ENCODE results near the gene CATSPERZ. TPM values are rescaled to one million over a fixed set of nuclear protein-coding genes. Genes with fewer than 3 reads are reported as not detected.

CATSPERZ gene
- total and polyA plus RNA-seq, 9 of the 15 experiments (the other 6 are each of a cell fraction or from before 2014, with no cell fraction given) = 0.86 to 8.5 (median 3.5) TPM

- Histone ChIP-seq H3K27ac (ENCODE audit: extremely low read depth, low read depth, low read length) (no peak overlapping the region), H3K36me3 (ENCODE audit: control insufficient read depth, insufficient read depth, low read length) (peaks cover 66% of the 10 kb centered on the region), H3K4me2 (ENCODE audit: insufficient read depth, low read length) (no peak overlapping the region), H3K27me3 (ENCODE audit: control insufficient read depth in 2 of 2, insufficient read depth in 2 of 2, low read length in 2 of 2) (no peaks in the 10 kb centered on the region), H3K4me3 (no peak overlapping the region), H3K9me3 (replicated peaks; ENCODE audit: control insufficient read depth, insufficient read depth, low read depth, low read length) (no peaks in the 10 kb centered on the region), H3K4me1 (replicated peaks in 1 of 2; ENCODE audit: control insufficient read depth in 2 of 2, insufficient read depth in 2 of 2, low read length in 2 of 2) (peaks cover 9 to 69% of the 10 kb centered on the region in 2 experiments; a peak in 4 of 5 replicates), H3K79me2 (ENCODE audit: control insufficient read depth, insufficient read depth, low read length) (peaks cover 27% of the 10 kb centered on the region), H3K9ac (ENCODE audit: insufficient read depth in 1 of 2, low read depth in 2 of 2, low read length in 2 of 2) (peak overlapping the region in 1 of 2 experiments; percentile 66; a peak in 2 of 4 replicates), H4K20me1 (replicated peaks; ENCODE audit: control insufficient read depth, insufficient read depth, low read length) (peaks cover 11% of the 10 kb centered on the region), H3K9me1 (ENCODE audit: control insufficient read depth, insufficient read depth, low read length) (no peaks in the 10 kb centered on the region), H2AFZ (ENCODE audit: low read depth, low read length) (no peak overlapping the region)
- intact Hi-C loops (cut with micrococcal nuclease) = no loop called here
- WGBS (ENCODE audit: insufficient coverage, low coverage, missing lambda C conversion rate) = 88% methylated on average over 28 of the region's 35 CpGs
- FAIRE-seq (no peak), DNase-seq (ENCODE audit: extremely low read depth in 1 of 4, low spot score in 3 of 4) (no peak), ATAC-seq (no peak)
- no peak for TF ChIP-seq HNRNPL (IDR thresholded peaks at IDR 0.05; ENCODE audit: low read depth, low read length)
- TF ChIP-seq, protein P1, sequence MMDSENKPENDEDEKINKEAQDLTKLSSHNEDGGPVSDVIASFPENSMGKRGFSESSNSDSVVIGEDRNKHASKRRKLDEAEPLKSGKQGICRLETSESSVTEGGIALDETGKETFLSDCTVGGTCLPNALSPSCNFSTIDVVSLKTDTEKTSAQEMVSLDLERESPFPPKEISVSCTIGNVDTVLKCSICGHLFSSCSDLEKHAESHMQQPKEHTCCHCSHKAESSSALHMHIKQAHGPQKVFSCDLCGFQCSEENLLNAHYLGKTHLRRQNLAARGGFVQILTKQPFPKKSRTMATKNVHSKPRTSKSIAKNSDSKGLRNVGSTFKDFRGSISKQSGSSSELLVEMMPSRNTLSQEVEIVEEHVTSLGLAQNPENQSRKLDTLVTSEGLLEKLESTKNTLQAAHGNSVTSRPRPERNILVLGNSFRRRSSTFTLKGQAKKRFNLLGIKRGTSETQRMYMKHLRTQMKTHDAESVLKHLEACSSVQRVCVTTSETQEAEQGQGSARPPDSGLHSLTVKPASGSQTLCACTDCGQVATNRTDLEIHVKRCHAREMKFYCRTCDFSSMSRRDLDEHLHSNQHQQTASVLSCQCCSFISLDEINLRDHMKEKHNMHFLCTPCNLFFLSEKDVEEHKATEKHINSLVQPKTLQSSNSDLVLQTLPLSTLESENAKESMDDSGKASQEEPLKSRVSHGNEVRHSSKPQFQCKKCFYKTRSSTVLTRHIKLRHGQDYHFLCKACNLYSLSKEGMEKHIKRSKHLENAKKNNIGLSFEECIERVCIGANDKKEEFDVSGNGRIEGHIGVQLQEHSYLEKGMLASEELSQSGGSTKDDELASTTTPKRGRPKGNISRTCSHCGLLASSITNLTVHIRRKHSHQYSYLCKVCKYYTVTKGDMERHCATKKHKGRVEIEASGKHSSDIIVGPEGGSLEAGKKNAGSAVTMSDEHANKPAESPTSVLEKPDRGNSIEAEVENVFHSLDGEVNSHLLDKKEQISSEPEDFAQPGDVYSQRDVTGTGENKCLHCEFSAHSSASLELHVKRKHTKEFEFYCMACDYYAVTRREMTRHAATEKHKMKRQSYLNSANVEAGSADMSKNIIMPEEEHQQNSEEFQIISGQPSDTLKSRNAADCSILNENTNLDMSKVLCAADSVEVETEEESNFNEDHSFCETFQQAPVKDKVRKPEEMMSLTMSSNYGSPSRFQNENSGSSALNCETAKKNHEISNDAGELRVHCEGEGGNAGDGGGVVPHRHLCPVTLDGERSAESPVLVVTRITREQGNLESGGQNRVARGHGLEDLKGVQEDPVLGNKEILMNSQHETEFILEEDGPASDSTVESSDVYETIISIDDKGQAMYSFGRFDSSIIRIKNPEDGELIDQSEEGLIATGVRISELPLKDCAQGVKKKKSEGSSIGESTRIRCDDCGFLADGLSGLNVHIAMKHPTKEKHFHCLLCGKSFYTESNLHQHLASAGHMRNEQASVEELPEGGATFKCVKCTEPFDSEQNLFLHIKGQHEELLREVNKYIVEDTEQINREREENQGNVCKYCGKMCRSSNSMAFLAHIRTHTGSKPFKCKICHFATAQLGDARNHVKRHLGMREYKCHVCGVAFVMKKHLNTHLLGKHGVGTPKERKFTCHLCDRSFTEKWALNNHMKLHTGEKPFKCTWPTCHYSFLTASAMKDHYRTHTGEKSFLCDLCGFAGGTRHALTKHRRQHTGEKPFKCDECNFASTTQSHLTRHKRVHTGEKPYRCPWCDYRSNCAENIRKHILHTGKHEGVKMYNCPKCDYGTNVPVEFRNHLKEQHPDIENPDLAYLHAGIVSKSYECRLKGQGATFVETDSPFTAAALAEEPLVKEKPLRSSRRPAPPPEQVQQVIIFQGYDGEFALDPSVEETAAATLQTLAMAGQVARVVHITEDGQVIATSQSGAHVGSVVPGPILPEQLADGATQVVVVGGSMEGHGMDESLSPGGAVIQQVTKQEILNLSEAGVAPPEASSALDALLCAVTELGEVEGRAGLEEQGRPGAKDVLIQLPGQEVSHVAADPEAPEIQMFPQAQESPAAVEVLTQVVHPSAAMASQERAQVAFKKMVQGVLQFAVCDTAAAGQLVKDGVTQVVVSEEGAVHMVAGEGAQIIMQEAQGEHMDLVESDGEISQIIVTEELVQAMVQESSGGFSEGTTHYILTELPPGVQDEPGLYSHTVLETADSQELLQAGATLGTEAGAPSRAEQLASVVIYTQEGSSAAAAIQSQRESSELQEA (IDR thresholded peaks at IDR 0.05; ENCODE audit: low read depth) = no peak
- peak; percentile 2 for TF ChIP-seq RBFOX2 (IDR thresholded peaks at IDR 0.05; ENCODE audit: low read depth, low read length)
- no peak for TF ChIP-seq ZBTB5 (IDR thresholded peaks at IDR 0.05)
- in situ Hi-C loops (cut with MboI) = no loop called here
- ChIA-PET POLR2A (interaction anchor here (0.9 to 4.4 kb wide), 4 partner anchors 9 to 49 kb away, joined by 3 to 43 read pairs (median 4); partner anchors contain the start of gene FERMT3), CTCF (ENCODE audit: low intra/inter-chr PET ratio) (no interaction called here)
- no TSS peak for BruUV-seq (replicated peaks)
These were observed 44.7 kb upstream of the CATSPERZ start for GRCh38 chr11:64255135-64256128.
